GM12872 (cell line): Measurements from ENCODE around the gene PRKN.

Experiments used
- CTCF ChIP-seq: IDR thresholded peaks from 3 replicates; pipeline ENCODE4 v1.5.1; 2011; ENCODE audit warnings: low read depth, mild to moderate bottlenecking, low read length, moderate library complexity; ENCODE audit not compliant: insufficient read depth

PRKN gene

GRCh38 chr6:161303628-161304340 lies 1423.8 kb downstream of the PRKN start:
- no peak for TF ChIP-seq CTCF

GRCh38 chr6:161302949-161303348 lies 1424.6 kb downstream of the PRKN start:
- TF ChIP-seq CTCF = no peak

GRCh38 chr6:161301338-161301737 lies 1426.2 kb downstream of the PRKN start:
- TF ChIP-seq CTCF = no peak

GRCh38 chr6:161300823-161301222 lies 1426.7 kb downstream of the PRKN start:
- TF ChIP-seq CTCF = no peak

- TF ChIP-seq CTCF = no peak
These were observed 1427.8 kb downstream of the PRKN start for GRCh38 chr6:161299726-161300125.
